Measurements from ENCODE around the gene NOL3.

Gene NOL3

DNA sequence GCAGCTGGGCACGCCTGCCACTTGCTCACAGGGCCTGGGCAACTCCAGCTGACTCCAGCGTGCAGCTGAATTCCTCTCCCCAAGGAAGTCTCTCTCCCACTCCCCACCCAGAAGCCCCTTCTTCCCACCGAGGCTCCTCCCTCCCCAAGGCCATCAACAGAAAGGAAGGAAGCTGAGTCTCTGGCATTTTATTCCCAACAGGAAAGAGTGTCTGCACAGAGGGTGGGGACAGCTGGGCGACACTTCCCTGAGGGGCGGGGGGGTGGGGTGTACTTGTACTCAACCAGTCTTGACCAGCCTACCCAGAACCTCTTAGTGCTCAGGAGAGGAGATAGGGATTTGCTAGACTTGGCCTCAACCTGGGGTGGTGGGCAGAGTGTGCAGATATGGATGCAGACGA lies 19.7 kb downstream of the NOL3 start, which contains the start of gene EXOC3L1:
Gene EXOC3L1, minus strand, starts transcription at position 96 of the 400 bp plus-strand sequence. CDS start 460 bp downstream, outside the sequence.
- H3K4me3 ChIP-seq (ENCODE audit: low read depth, low read length): no peak within 1 kb of the TSS
- TF ChIP-seq, protein P1, sequence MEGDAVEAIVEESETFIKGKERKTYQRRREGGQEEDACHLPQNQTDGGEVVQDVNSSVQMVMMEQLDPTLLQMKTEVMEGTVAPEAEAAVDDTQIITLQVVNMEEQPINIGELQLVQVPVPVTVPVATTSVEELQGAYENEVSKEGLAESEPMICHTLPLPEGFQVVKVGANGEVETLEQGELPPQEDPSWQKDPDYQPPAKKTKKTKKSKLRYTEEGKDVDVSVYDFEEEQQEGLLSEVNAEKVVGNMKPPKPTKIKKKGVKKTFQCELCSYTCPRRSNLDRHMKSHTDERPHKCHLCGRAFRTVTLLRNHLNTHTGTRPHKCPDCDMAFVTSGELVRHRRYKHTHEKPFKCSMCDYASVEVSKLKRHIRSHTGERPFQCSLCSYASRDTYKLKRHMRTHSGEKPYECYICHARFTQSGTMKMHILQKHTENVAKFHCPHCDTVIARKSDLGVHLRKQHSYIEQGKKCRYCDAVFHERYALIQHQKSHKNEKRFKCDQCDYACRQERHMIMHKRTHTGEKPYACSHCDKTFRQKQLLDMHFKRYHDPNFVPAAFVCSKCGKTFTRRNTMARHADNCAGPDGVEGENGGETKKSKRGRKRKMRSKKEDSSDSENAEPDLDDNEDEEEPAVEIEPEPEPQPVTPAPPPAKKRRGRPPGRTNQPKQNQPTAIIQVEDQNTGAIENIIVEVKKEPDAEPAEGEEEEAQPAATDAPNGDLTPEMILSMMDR (conservative IDR thresholded peaks at IDR 0.05; ENCODE audit: low read depth, low read length): no peak
- DNase-seq (ENCODE audit: low read depth): no peak

DNA sequence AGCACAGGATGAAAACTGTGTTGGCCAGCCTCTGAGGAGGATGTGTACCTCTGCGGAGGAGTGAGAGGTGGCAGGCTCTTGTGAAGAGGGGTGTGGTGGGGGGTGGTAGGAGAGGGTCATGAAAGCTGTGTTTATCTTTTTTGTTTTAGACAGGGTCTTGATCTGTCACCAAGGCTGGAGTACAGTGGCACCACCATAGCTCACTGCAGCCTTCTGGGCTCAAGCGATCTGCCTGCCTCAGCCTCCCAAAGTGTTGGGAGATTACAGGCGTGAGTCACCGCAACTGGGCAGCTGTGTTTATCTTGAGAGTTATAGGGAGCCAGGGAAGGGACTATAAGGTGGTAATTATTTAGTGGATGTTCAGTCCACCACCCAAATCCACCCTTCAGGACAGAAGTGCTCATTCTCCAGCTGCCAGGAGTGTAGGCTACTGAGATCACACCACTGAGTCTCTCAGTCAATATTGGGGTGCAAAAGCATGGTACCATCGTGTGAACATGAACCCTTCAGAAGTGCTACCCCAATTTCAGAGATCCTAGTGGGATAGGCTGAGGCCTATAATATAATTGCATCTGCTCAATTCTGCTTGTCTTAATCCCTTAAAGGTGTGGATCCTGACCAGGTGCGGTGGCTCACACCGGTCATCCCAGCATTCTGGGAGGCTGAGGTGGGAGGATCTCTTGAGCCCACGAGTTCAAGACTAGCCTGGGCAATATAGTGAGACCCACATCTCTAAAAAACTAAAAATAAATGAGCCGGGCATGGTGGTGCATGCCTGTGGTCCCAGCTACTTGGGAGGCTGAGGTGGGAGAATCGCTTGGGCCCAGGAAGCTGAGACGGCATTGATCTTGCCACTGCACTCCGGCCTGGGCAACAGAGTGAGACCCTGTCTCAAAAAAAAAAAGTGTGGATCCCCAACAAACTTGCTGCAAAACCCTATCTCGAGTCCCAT lies 20.4 kb downstream of the NOL3 start:
- TF ChIP-seq, protein P1 (conservative IDR thresholded peaks at IDR 0.05; ENCODE audit: low read depth, low read length): no peak
- no peak overlapping the region for H3K4me3 ChIP-seq (ENCODE audit: low read depth, low read length)
- DNase-seq (ENCODE audit: low read depth): no peak

DNA sequence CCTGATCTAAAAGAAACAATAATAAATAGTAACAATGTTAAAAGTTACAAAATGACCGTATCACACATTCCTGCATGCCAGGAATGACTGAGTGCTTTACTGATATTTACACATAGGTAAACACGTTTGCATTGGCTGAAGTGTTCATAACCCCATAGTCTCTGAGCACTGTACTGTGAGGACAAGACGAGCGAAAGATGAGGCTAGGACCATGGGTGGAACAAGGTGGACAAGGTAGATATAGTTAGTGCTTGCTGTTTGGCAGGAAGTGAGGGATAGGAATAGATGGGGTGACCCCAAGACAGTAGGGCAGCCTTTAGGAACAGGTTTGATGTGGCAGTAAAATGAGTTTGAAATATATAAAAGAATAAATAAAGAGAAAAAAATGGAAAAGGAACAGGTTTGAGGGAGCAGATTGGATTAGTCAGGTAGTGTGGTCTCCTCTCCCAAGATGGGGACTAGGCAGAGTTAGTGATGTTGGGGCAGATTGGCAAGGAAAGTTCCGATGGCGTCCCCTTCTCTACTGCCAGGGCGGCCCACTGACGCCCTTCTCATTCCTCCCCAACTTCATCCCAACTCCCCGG lies 21.2 kb downstream of the NOL3 start:
- peak overlapping the region; percentile 97 for H3K4me3 ChIP-seq (ENCODE audit: low read depth, low read length)
- no peak for DNase-seq (ENCODE audit: low read depth)
- TF ChIP-seq, protein P1 (conservative IDR thresholded peaks at IDR 0.05; ENCODE audit: low read depth, low read length): no peak

DNA sequence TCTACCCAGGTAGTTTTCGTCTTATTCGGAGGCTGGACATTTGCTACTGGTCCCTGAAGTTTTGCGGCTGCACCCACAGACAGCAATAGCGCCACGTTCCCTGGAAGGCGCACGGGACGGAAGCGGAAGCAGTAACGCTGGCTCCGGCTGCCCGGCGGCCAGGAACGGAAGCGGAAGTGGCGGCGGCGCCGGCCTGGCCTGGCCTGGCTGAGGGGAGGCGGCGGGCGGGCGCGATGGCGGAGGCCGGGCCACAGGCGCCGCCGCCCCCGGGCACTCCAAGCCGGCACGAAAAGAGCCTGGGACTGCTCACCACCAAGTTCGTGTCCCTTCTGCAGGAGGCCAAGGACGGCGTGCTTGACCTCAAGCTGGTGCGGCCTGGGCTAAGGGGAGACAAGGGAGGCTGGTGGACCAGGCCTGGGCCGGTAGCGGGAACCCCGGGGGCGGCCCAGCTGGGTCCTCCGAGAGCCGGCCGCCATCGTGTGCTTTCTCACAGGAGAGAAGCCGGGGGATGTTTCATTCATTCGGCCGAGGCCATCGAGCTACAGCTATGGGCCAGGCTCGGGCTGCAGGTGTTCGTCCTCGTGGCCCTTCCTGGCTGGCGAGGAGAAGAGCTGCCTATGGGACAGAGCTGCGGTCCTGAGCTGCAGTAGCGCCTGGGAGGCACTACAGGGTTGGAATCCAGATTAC lies 21.8 kb downstream of the NOL3 start, which contains the start of gene E2F4:
Gene E2F4, plus strand, starts transcription at position 161 of the 687 bp plus-strand sequence. Its CDS starts 73 bp downstream, at position 234.
- DNase-seq (ENCODE audit: low read depth): peak; percentile 95
- TF ChIP-seq, protein P1 (conservative IDR thresholded peaks at IDR 0.05; ENCODE audit: low read depth, low read length): no peak
- H3K4me3 ChIP-seq (ENCODE audit: low read depth, low read length): peak within 1 kb of the TSS; percentile 97

DNA sequence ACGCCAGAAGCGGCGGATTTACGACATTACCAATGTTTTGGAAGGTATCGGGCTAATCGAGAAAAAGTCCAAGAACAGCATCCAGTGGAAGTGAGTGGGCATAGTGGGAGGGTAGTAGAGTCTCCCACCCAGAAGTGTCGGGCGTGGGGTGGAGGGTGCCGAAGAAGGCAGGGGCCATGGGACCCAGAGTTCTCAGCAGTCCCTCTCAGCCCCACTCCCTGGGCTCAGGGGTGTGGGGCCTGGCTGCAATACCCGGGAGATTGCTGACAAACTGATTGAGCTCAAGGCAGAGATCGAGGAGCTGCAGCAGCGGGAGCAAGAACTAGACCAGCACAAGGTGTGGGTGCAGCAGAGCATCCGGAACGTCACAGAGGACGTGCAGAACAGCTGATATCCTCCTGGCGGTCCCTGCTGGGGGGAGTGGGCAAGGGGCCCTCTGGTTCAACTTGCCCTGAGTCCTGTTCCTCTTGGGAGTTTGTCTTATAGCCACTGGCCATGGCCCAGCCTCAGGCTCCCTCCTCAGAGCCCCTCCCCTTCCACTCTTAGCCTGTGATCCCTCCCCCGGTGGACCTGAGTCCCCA lies 22.5 kb downstream of the NOL3 start:
- H3K4me3 ChIP-seq (ENCODE audit: low read depth, low read length): peak overlapping the region; percentile 97
- TF ChIP-seq, protein P1 (conservative IDR thresholded peaks at IDR 0.05; ENCODE audit: low read depth, low read length): no peak
- DNase-seq (ENCODE audit: low read depth): no peak

DNA sequence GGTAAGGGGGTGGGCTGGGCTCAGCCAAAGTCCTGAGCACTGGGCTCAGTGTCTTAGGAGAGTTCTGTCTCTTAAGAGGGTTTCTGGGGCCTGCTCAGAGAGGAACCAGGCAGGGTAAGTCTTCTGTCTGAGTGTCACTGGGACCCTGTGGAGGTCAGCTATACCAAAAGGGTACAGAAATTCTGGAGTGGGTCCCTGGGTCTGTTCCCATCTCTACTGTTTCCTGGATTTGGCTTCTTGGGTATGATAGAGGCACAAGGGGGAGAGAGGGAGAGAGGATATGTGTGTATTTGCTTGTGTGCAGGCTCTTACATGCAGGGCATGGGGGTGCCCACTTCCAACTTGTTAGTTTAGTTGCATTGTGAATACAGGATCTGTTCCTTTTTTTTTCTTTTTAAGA lies 23.2 kb downstream of the NOL3 start:
- peak overlapping the region; percentile 97 for H3K4me3 ChIP-seq (ENCODE audit: low read depth, low read length)
- DNase-seq (ENCODE audit: low read depth): no peak
- TF ChIP-seq, protein P1 (conservative IDR thresholded peaks at IDR 0.05; ENCODE audit: low read depth, low read length): no peak

Data from choroid plexus epithelial cell (primary cell).